ENCODE results near the gene CCL4.
"Not testable (repeated sequence)": the region's sequence is repeated elsewhere in the genome, so short reads cannot be mapped to it uniquely, and the experiment has no call there.

CCL4 gene

GRCh38 chr17:36117505-36118382, 14.1 kb downstream of the CCL4 start:
- no peak for DNase-seq (ENCODE audit: low spot score)

- DNase-seq (ENCODE audit: low spot score), result no peak
These were observed 15.1 kb downstream of the CCL4 start for GRCh38 chr17:36118477-36119353.

GRCh38 chr17:36120221-36120620, 16.6 kb downstream of the CCL4 start:
- DNase-seq (ENCODE audit: low spot score), result no peak

GRCh38 chr17:36121099-36121498, 17.5 kb downstream of the CCL4 start:
- DNase-seq (ENCODE audit: low spot score), result not testable (repeated sequence)

GRCh38 chr17:36123431-36123830, 19.8 kb downstream of the CCL4 start:
- DNase-seq (ENCODE audit: low spot score), result no peak

- DNase-seq (ENCODE audit: low spot score), result no peak
These were observed 21.5 kb downstream of the CCL4 start for GRCh38 chr17:36124879-36125824.

- no peak for DNase-seq (ENCODE audit: low spot score)
These were observed 23.7 kb downstream of the CCL4 start for GRCh38 chr17:36127199-36127893.

- DNase-seq (ENCODE audit: low spot score), result no peak
These were observed 24.3 kb downstream of the CCL4 start for GRCh38 chr17:36127911-36128310.

- DNase-seq (ENCODE audit: low spot score), result no peak
These were observed 24.9 kb downstream of the CCL4 start for GRCh38 chr17:36128411-36128978.

- no peak for DNase-seq (ENCODE audit: low spot score)
These were observed 26.0 kb downstream of the CCL4 start for GRCh38 chr17:36129616-36130015.

GRCh38 chr17:36130346-36130745, 26.7 kb downstream of the CCL4 start:
- DNase-seq (ENCODE audit: low spot score), result no peak

- no peak for DNase-seq (ENCODE audit: low spot score)
These were observed 27.8 kb downstream of the CCL4 start for GRCh38 chr17:36131421-36131820.

- no peak for DNase-seq (ENCODE audit: low spot score)
These were observed 28.3 kb downstream of the CCL4 start for GRCh38 chr17:36131931-36132330.

- DNase-seq (ENCODE audit: low spot score), result no peak
These were observed 28.8 kb downstream of the CCL4 start for GRCh38 chr17:36132421-36132831.

- DNase-seq (ENCODE audit: low spot score), result no peak
These were observed 30.1 kb downstream of the CCL4 start for GRCh38 chr17:36133602-36134236.

- no peak for DNase-seq (ENCODE audit: low spot score)
These were observed 31.8 kb downstream of the CCL4 start for GRCh38 chr17:36135465-36135864.

- DNase-seq (ENCODE audit: low spot score), result no peak
These were observed 32.4 kb downstream of the CCL4 start for GRCh38 chr17:36136036-36136435.

GRCh38 chr17:36136439-36136838, 32.8 kb downstream of the CCL4 start:
- DNase-seq (ENCODE audit: low spot score), result no peak

- DNase-seq (ENCODE audit: low spot score), result no peak
These were observed 38.6 kb downstream of the CCL4 start for GRCh38 chr17:36142235-36142634.

GRCh38 chr17:36142806-36143205, 39.2 kb downstream of the CCL4 start:
- DNase-seq (ENCODE audit: low spot score), result no peak

All from LoVo (cell line).